ENCODE results near the gene RANBP6.

RANBP6 gene

DNA sequence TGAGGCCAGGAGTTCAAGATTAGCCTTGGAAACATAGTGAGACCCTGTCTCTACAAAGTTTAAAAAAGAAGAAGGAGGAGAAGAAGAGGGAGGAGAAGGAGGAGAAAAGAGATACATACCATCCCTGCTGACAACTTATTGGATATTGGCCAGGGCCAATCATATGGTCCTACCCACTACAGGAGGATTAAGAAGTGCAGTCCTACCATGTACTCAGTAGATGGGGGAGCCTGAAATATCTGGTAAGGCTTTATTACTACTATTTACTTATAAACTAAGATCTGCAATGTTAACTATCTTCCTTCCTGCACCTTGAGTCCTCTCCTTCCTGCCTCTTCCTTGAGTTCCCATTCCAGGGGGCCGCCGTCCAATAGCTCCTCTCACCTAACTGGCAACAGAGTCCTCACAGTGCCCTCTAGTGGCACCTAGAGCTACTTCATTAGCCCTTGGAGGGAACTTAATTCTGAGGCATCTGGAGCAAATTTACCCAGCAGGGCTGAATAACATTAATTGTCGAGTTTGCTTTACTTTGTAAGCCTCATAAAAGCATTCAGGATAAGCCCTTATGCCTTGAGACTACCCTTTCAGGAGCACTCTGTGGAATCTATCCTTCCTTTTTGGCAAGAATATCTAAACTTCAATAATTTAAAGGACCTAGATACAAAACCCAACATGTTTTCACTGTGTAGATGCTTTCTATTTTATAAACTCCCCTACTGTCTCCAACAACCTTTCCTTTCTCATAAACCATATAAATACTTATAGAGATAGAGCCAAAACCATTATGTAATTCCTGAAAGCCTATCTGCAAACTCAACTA, 39.1 kb upstream of the RANBP6 start:
- no peaks in the 10 kb centered on the region for H3K9me3 ChIP-seq (ENCODE audit: insufficient read depth, low read length, severe bottlenecking)
- no peak overlapping the region for H3K4me2 ChIP-seq (ENCODE audit: insufficient read depth, low read length)
- H3K27ac ChIP-seq (ENCODE audit: low read length), result no peak overlapping the region
- DNase-seq, result peak; percentile 59
- H4K20me1 ChIP-seq (ENCODE audit: insufficient read depth, low read length), result no peaks in the 10 kb centered on the region
- H3K27me3 ChIP-seq (ENCODE audit: insufficient read depth, low read length, poor library complexity), result no peaks in the 10 kb centered on the region
- H3K9ac ChIP-seq (ENCODE audit: low read depth, low read length), result no peak overlapping the region
- TF ChIP-seq, protein P1, sequence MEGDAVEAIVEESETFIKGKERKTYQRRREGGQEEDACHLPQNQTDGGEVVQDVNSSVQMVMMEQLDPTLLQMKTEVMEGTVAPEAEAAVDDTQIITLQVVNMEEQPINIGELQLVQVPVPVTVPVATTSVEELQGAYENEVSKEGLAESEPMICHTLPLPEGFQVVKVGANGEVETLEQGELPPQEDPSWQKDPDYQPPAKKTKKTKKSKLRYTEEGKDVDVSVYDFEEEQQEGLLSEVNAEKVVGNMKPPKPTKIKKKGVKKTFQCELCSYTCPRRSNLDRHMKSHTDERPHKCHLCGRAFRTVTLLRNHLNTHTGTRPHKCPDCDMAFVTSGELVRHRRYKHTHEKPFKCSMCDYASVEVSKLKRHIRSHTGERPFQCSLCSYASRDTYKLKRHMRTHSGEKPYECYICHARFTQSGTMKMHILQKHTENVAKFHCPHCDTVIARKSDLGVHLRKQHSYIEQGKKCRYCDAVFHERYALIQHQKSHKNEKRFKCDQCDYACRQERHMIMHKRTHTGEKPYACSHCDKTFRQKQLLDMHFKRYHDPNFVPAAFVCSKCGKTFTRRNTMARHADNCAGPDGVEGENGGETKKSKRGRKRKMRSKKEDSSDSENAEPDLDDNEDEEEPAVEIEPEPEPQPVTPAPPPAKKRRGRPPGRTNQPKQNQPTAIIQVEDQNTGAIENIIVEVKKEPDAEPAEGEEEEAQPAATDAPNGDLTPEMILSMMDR (IDR thresholded peaks at IDR 0.05; ENCODE audit: borderline replicate concordance, extremely low read depth, low read length, poor library complexity, severe bottlenecking), result peak; percentile 78
- TF ChIP-seq EZH2 (IDR thresholded peaks at IDR 0.05; ENCODE audit: borderline replicate concordance, low read depth, low read length, severe bottlenecking), result no peak
- no peaks in the 10 kb centered on the region for H3K36me3 ChIP-seq (ENCODE audit: insufficient read depth, low read length)
- no peaks in the 10 kb centered on the region for H3K79me2 ChIP-seq (ENCODE audit: insufficient read depth, low read length)
- H3K4me3 ChIP-seq (ENCODE audit: low read depth in 1 of 2, low read length in 2 of 2), result no peak overlapping the region
- no peak overlapping the region for H2AFZ ChIP-seq (ENCODE audit: low read depth, low read length)
- H3K4me1 ChIP-seq (ENCODE audit: insufficient read depth, low read length), result no peaks in the 10 kb centered on the region
- peak; percentile 85 for ATAC-seq (ENCODE audit: insufficient read depth, low read depth)

DNA sequence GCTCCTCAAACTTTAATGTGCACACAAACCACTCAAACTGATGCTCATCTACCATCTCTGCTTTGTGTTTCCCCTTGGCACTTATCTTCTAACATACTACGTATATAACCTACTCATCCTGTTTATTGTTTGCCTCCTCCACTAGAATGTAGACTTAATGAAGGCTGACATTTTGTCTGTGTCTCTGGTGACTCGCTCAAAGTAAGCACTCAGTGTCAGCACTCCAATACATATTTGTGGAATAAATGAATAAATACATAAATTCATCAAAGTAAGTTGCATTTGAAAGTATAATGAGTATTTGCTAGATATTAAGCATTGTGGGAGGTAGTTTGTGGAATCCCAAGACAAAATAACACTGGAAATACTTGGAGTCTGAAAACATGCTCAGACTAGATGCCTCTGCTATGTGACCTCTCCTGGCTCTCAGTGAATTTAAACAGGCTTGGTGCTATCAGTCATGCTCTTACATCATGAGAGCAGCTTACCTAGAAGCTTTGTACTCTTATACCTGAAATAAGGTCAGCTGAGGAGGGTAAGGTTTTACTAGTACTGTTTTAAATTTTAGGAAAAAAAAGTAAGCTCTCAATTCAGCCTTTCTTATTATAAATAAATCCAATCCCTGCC, 37.0 kb upstream of the RANBP6 start:
- H3K27ac ChIP-seq (ENCODE audit: low read length), result no peak overlapping the region
- H3K36me3 ChIP-seq (ENCODE audit: insufficient read depth, low read length), result no peaks in the 10 kb centered on the region
- H3K4me3 ChIP-seq (ENCODE audit: low read depth in 1 of 2, low read length in 2 of 2), result no peak overlapping the region
- H3K27me3 ChIP-seq (ENCODE audit: insufficient read depth, low read length, poor library complexity), result no peaks in the 10 kb centered on the region
- no peak overlapping the region for H3K4me2 ChIP-seq (ENCODE audit: insufficient read depth, low read length)
- no peak overlapping the region for H3K9ac ChIP-seq (ENCODE audit: low read depth, low read length)
- DNase-seq (no peak), ATAC-seq (ENCODE audit: insufficient read depth, low read depth) (no peak)
- H3K9me3 ChIP-seq (ENCODE audit: insufficient read depth, low read length, severe bottlenecking), result no peaks in the 10 kb centered on the region
- H4K20me1 ChIP-seq (ENCODE audit: insufficient read depth, low read length), result no peaks in the 10 kb centered on the region
- no peak overlapping the region for H2AFZ ChIP-seq (ENCODE audit: low read depth, low read length)
- H3K79me2 ChIP-seq (ENCODE audit: insufficient read depth, low read length), result no peaks in the 10 kb centered on the region
- no peaks in the 10 kb centered on the region for H3K4me1 ChIP-seq (ENCODE audit: insufficient read depth, low read length)
- TF ChIP-seq EZH2 (IDR thresholded peaks at IDR 0.05; ENCODE audit: borderline replicate concordance, low read depth, low read length, severe bottlenecking), result no peak
- TF ChIP-seq, protein P1 (IDR thresholded peaks at IDR 0.05; ENCODE audit: borderline replicate concordance, extremely low read depth, low read length, poor library complexity, severe bottlenecking), result no peak

DNA sequence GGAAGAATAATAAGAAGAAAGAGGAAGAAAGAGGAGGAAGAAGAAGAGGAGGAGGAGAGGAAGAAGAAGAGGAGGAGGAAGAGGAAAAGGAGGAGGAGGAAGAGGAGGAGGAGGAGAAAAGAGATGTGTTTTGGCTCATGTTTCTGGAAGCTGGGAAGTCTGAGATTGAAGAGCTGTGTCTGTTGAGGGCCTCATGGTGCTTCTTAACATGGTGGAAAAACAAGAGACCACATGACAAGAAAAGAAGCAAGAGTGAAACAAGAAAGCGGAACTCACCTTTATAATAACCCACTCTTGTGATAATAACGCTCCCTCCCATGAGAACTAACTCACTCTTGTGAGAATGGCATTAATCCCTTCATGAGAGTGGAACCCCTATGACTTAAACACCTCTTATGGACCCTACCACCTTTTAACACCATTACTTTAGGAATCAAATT, 36.1 kb upstream of the RANBP6 start:
- no peak overlapping the region for H3K27ac ChIP-seq (ENCODE audit: low read length)
- H3K4me1 ChIP-seq (ENCODE audit: insufficient read depth, low read length), result no peaks in the 10 kb centered on the region
- no peak overlapping the region for H3K4me2 ChIP-seq (ENCODE audit: insufficient read depth, low read length)
- no peaks in the 10 kb centered on the region for H3K9me3 ChIP-seq (ENCODE audit: insufficient read depth, low read length, severe bottlenecking)
- no peak for TF ChIP-seq EZH2 (IDR thresholded peaks at IDR 0.05; ENCODE audit: borderline replicate concordance, low read depth, low read length, severe bottlenecking)
- TF ChIP-seq, protein P1 (IDR thresholded peaks at IDR 0.05; ENCODE audit: borderline replicate concordance, extremely low read depth, low read length, poor library complexity, severe bottlenecking), result no peak
- H2AFZ ChIP-seq (ENCODE audit: low read depth, low read length), result no peak overlapping the region
- ATAC-seq (ENCODE audit: insufficient read depth, low read depth) (no peak), DNase-seq (no peak)
- H3K9ac ChIP-seq (ENCODE audit: low read depth, low read length), result no peak overlapping the region
- H3K27me3 ChIP-seq (ENCODE audit: insufficient read depth, low read length, poor library complexity), result no peaks in the 10 kb centered on the region
- H3K79me2 ChIP-seq (ENCODE audit: insufficient read depth, low read length), result no peaks in the 10 kb centered on the region
- H4K20me1 ChIP-seq (ENCODE audit: insufficient read depth, low read length), result no peaks in the 10 kb centered on the region
- H3K4me3 ChIP-seq (ENCODE audit: low read depth in 1 of 2, low read length in 2 of 2), result no peak overlapping the region
- H3K36me3 ChIP-seq (ENCODE audit: insufficient read depth, low read length), result no peaks in the 10 kb centered on the region

Measured in DND-41 (cell line).